GM19328 (cell line): ENCODE results near the gene VSIG4.

Experiments
- ATAC-seq: cut with Tn5 transposase; IDR thresholded peaks from one replicate; pipeline ENCODE4 v1.9.1; 2021; ENCODE audit warnings: mild to moderate bottlenecking, moderate library complexity; ENCODE audit not compliant: unreplicated experiment

Gene VSIG4

GRCh38 chrX:66024570-66024969 lies 15.3 kb downstream of the VSIG4 start:
- ATAC-seq = no peak

- ATAC-seq = no peak
Measured at GRCh38 chrX:66024092-66024467, 15.8 kb downstream of the VSIG4 start.

GRCh38 chrX:66023385-66024091 lies 16.3 kb downstream of the VSIG4 start:
- ATAC-seq = no peak

- no peak for ATAC-seq
Measured at GRCh38 chrX:66022632-66023384, 17.1 kb downstream of the VSIG4 start.

- ATAC-seq = no peak
Measured at GRCh38 chrX:66021765-66022631, 17.9 kb downstream of the VSIG4 start.

- ATAC-seq = no peak
Measured at GRCh38 chrX:66021401-66021764, 18.5 kb downstream of the VSIG4 start.

- ATAC-seq = no peak
Measured at GRCh38 chrX:66020631-66021334, 19.1 kb downstream of the VSIG4 start.

- no peak for ATAC-seq
Measured at GRCh38 chrX:66019974-66020373, 19.9 kb downstream of the VSIG4 start.

- no peak for ATAC-seq
Measured at GRCh38 chrX:66019310-66019652, 20.6 kb downstream of the VSIG4 start.

DNA sequence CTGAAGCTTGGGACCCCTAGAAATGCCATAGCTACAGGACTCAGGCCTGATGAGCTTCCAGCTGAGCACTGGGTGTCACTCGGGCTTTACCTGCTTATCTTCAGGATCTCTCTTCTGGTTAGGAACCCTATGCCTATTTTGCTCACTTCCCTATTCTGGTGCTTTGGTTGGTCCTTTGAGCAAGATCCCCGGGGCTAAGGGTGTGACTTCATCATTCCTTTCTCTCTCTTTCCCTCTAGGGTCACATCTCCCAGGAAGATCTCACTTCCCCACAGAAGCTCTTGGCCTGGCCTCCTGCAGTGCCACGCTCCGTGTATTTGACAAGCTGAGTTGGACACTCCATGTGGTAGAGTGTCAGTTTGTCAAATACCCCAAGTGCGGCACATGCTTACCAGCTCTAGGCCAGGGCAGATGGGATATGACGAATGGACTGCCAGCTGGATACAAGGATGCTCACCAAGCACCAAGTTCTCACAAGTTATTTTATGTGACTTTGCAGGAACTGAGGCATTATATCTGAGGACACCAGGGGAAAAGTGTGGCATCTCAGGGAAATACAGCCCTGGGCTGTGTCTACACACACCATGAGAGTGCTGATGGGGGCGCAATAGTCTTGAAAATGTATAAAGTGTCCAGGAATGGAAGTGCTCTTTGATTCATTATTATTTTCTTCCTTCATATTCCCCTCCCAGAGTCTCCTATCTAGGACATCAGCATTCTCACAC lies 21.1 kb downstream of the VSIG4 start:
- ATAC-seq = no peak

- ATAC-seq = no peak
Measured at GRCh38 chrX:66017659-66018170, 22.2 kb downstream of the VSIG4 start.

DNA sequence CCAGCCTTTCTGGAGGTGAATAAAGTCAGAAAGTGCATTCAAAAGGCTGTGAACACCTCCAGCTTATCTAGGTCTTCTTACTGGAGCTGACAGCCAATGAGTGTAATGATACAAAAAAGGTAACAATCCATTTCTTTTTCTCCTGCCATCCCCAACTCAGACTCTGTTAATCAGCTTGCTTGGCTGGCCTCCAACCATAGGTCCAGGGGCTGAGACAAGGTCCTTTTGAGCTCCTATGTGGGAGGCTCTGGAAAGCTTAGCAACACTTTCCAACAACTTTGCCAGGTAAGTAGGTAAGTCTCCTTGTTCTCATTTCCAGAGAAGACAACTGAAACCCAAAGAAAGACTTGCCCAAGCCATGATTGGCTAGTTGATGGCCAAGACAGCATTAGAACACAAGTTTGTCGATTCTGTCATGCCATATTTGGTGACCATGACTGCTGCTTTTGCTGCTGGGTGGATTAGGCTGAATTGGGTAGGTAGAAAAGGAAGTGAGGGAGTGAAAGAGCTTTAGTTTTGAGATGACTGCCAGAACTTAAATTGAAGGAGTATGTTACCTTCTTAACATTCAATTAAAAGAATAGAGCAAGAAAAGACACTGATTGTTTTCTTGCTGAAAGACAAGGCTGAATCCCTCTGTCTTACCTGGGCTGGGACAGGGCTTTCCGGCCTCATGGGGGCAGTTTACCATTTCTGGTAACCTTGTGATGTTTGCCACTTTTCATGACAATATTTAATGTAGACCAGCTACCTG lies 22.8 kb downstream of the VSIG4 start:
- peak; percentile 23 for ATAC-seq

DNA sequence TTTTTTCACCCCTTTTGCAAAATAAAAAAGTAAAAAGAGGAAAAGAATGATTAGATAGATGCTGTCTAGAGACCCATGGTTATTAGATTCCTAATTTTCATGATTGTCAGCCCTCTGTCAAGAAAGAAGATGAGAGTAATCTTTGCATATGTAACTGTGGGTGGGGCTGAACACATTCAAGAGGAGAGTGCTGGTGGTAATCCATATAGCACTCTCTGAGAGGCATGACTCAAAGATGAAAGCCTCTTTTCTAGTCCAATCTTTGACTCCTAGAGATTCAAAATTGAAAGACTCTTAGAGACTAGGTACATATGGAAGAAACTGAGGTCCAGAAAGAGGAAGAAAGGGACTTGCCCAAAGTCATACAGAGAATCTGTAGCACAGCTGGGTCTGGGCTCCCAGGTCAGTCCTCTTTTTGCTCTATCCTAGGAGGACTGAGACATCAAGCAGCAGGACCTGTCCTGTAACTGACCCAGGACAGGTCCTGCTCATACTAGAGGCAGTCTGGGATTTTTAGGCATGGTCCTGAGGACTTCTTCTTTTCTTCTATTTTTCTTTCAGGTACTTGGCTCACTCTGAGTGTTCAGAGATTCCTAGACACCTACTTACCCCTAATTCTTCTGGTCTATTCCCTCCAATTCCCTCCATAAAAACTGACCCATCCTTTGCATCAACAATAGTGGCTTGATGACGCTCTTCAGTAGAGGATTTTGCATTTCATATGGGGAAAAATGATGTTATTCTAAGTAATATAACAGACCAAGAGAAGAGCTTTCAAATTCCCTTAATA lies 23.8 kb downstream of the VSIG4 start:
- no peak for ATAC-seq

DNA sequence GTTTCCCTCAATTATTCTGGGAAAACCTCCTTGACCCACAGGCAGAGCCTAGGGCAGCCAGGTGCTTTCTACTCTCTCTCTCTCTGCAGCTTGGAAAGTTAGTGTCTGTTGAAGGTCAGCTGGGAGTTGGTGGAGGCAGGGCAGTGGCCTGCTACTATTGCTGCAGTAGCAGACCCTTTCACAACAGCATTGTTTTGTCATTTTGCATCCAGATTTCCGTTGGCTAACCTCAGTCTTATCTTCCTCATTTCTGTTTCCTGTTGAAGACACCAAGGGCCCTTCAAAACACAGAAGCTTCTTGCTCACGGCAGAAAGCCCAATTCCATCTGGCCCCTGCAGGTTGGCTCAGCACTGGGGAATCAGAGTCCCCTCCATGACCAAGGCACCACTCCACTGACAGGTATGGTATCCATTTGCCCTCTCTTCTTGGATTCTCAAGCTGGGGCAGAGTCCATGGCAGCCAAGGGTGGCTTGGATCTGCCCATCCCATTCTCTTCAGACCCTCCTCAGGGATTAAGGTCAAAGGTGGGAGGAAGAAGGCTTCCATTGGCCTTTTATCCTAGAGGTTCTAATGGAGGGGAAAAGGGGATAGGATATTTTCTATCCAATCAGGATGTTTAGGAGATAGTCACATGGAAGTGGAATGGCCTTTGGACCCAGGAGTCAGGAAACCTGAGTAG lies 24.6 kb downstream of the VSIG4 start:
- peak; percentile 28 for ATAC-seq

GRCh38 chrX:66014556-66014955 lies 25.3 kb downstream of the VSIG4 start:
- no peak for ATAC-seq

DNA sequence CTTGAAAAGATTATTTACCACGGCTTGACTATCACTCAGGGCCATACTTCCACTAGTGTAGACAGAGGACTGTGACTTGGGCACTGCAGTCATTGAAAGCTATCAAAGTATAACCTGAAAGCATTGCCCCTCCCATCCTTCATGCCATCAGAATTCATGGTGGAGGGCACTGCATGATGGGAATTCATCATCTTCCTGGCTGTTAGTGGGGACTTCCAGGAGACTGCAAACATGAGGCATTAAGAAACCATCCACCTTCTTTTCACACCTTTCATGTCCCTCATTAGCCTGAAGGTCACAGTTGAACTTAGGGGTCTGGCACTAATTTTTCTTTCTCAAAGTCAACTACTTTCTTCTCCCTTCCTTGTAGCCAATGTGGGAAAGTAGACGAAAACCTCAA lies 25.8 kb downstream of the VSIG4 start:
- no peak for ATAC-seq

GRCh38 chrX:66013194-66013816 lies 26.6 kb downstream of the VSIG4 start:
- peak; percentile 31 for ATAC-seq

GRCh38 chrX:66012094-66012534 lies 27.8 kb downstream of the VSIG4 start:
- ATAC-seq = peak; percentile 28
